K562 (cell line): Measurements from ENCODE around the gene CDYL. TPM values are rescaled to one million over a fixed set of nuclear protein-coding genes. Genes with fewer than 3 reads are reported as not detected.

ENCODE experiments used
- ATAC-seq: fragments of 200-7000 bp; cut with Tn5 transposase; 3 replicates; pipeline ENCODE4 v1.9.1; 2020; ENCODE audit warnings: moderate library complexity
- BruUV-seq: library from RNA; stranded (reverse); fragments of 400-500 nt; replicated peaks from 2 replicates; lab custom pipeline; 2021; lab: Mats Ljungman, UMichigan
- CTCF ChIA-PET: fragments of 300-600 bp; formaldehyde crosslinking; extraction: SDS; loops from one replicate; lab custom pipeline; 2021; ENCODE audit warnings: low intra/inter-chr PET ratio; lab: Yijun Ruan, JAX
- POLR2A ChIA-PET: fragments of 300-600, 350-650 bp; sonication (Branson Sonifier 250); formaldehyde crosslinking; extraction: SDS; loops from one replicate; lab custom pipeline; 2021; ENCODE audit warnings: antibody characterized with exemption, inconsistent platforms; lab: Yijun Ruan, JAX
- DNase-seq, 4 experiments: peaks; one replicate each; pipeline versions ENCODE4 v3.0.0 to v3.0.0-alpha.2; 2011 to 2018; ENCODE audit warnings: low spot score in 3 of 4, mixed read lengths in 3 of 4; ENCODE audit errors: extremely low read depth in 1 of 4
- FAIRE-seq: peaks from 2 replicates; lab custom pipeline; 2011; peaks lifted over from hg19 to GRCh38; lab: Jason Lieb, UNC
- H2AFZ ChIP-seq: 2 replicates; pipeline ENCODE4 v1.6.0; 2011; ENCODE audit warnings: low read depth, low read length, control low read depth, inconsistent platforms
- H3K27ac ChIP-seq: fragments of 200-600 bp; 3 replicates; pipeline ENCODE4 v1.8.0; 2011; ENCODE audit warnings: low read depth, mild to moderate bottlenecking, control low read depth, inconsistent platforms, low read length, moderate library complexity, mixed read lengths; ENCODE audit errors: extremely low read depth
- H3K27me3 ChIP-seq, 2 experiments: fragments of 300-600 bp in 1 of 2; 2 replicates in 1 of 2; 3 replicates in 1 of 2; pipeline versions ENCODE4 v1.6.0 to v1.8.0; 2011; ENCODE audit warnings: inconsistent platforms in 2 of 2, low read length in 2 of 2, mild to moderate bottlenecking in 1 of 2, mixed read lengths in 1 of 2, moderate library complexity in 1 of 2; ENCODE audit not compliant: control insufficient read depth in 2 of 2, insufficient read depth in 2 of 2
- H3K36me3 ChIP-seq: fragments of 300-600 bp; 3 replicates; pipeline ENCODE4 v1.8.0; 2011; ENCODE audit warnings: mild to moderate bottlenecking, low read length, inconsistent platforms; ENCODE audit not compliant: control insufficient read depth, insufficient read depth
- H3K4me1 ChIP-seq, 2 experiments: fragments of 200-600 bp in 1 of 2; replicated peaks in 1 of 2; 2 replicates in 1 of 2; 3 replicates in 1 of 2; pipeline versions ENCODE4 v1.5.1 to v1.8.0; 2011; ENCODE audit warnings: inconsistent platforms in 2 of 2, low read length in 2 of 2, mild to moderate bottlenecking in 1 of 2, mixed read lengths in 1 of 2, moderate library complexity in 1 of 2; ENCODE audit not compliant: control insufficient read depth in 2 of 2, insufficient read depth in 2 of 2
- H3K4me2 ChIP-seq: 2 replicates; pipeline ENCODE4 v1.6.1; 2011; ENCODE audit warnings: low read length, control low read depth, inconsistent platforms, mixed read lengths; ENCODE audit not compliant: insufficient read depth
- H3K4me3 ChIP-seq: fragments of 200-600 bp; sonication (generic), shearing (Covaris generic); 2 replicates; pipeline ENCODE4 v1.5.1; 2016; ENCODE audit warnings: control low read depth, inconsistent platforms
- H3K79me2 ChIP-seq: fragments of 200-600 bp; 3 replicates; pipeline ENCODE4 v1.8.0; 2011; ENCODE audit warnings: low read length, inconsistent platforms; ENCODE audit not compliant: control insufficient read depth, insufficient read depth
- H3K9ac ChIP-seq, 2 experiments: 2 replicates each; pipeline versions ENCODE4 v1.6.0 to v1.6.1; 2011; ENCODE audit warnings: low read depth in 2 of 2, low read length in 2 of 2, control low read depth in 1 of 2, inconsistent platforms in 1 of 2, mild to moderate bottlenecking in 1 of 2, mixed read lengths in 1 of 2; ENCODE audit not compliant: insufficient read depth in 1 of 2
- H3K9me1 ChIP-seq: one replicate; pipeline ENCODE4 v1.6.0; 2011; ENCODE audit warnings: inconsistent platforms, mild to moderate bottlenecking, low read length, moderate library complexity; ENCODE audit not compliant: control insufficient read depth, insufficient read depth
- H3K9me3 ChIP-seq: replicated peaks from 2 replicates; pipeline ENCODE4 v1.5.1; 2011; ENCODE audit warnings: low read depth, low read length, inconsistent platforms; ENCODE audit not compliant: control insufficient read depth, insufficient read depth
- H4K20me1 ChIP-seq: replicated peaks from 2 replicates; pipeline ENCODE4 v1.6.1; 2011; ENCODE audit warnings: low read length, inconsistent platforms, mixed read lengths; ENCODE audit not compliant: control insufficient read depth, insufficient read depth
- ILF3 ChIP-seq: fragments of 450-650 bp; IDR thresholded peaks from 2 replicates; pipeline ENCODE4 v1.6.1; 2018; ENCODE audit warnings: antibody characterized with exemption, mild to moderate bottlenecking, moderate library complexity, borderline replicate concordance
- NONO ChIP-seq, 2 experiments: fragments of 200-400 bp in 1 of 2; fragments of 450-650 bp in 1 of 2; formaldehyde crosslinking in 1 of 2; IDR thresholded peaks; 2 replicates each; pipeline ENCODE4 v1.6.1; 2017; ENCODE audit warnings: low read depth in 2 of 2, mild to moderate bottlenecking in 2 of 2, moderate library complexity in 2 of 2, low read length in 1 of 2
- SAP30 ChIP-seq: fragments of 200-600 bp; sonication (generic); IDR thresholded peaks from 2 replicates; pipeline ENCODE4 v1.6.1; 2012; ENCODE audit warnings: borderline replicate concordance, low read depth, mild to moderate bottlenecking, moderate library complexity, low read length, control low read depth, inconsistent platforms; ENCODE audit not compliant: insufficient read depth, poor library complexity, severe bottlenecking
- SMC3 ChIP-seq: conservative IDR thresholded peaks from 2 replicates; pipeline ENCODE4 v1.6.1; 2011; ENCODE audit warnings: low read depth, low read length, improper control_type of control experiment; ENCODE audit not compliant: insufficient read depth
- SPI1 ChIP-seq: IDR thresholded peaks from 2 replicates; pipeline ENCODE4 v1.6.1; 2011; ENCODE audit warnings: low read depth, low read length, control low read depth, borderline replicate concordance
- TCF3 ChIP-seq: sonication (generic); formaldehyde crosslinking; IDR thresholded peaks from 2 replicates; pipeline ENCODE4 v1.4.0; 2020; ENCODE audit warnings: mild to moderate bottlenecking, missing genetic modification reagents
- TEAD4 ChIP-seq, 2 experiments: sonication (generic) in 1 of 2; formaldehyde crosslinking in 1 of 2; IDR thresholded peaks; 2 replicates each; pipeline versions ENCODE4 v1.6.1 to v1.8.0; 2012 to 2022; ENCODE audit warnings: borderline replicate concordance in 1 of 2, inconsistent platforms in 1 of 2, low read length in 1 of 2, mild to moderate bottlenecking in 1 of 2, missing genetic modification reagents in 1 of 2
- THRAP3 ChIP-seq: fragments of 450-650 bp; IDR thresholded peaks from 2 replicates; pipeline ENCODE4 v1.6.1; 2016; ENCODE audit warnings: mild to moderate bottlenecking, inconsistent platforms, borderline replicate concordance
- ZNF212 ChIP-seq: fragments of 450-650 bp; formaldehyde crosslinking; IDR thresholded peaks from 2 replicates; pipeline ENCODE4 v1.4.0; 2020; ENCODE audit warnings: mild to moderate bottlenecking
- ZNF586 ChIP-seq: fragments of 450-650 bp; formaldehyde crosslinking; conservative IDR thresholded peaks from 2 replicates; pipeline ENCODE4 v1.4.0; 2020; ENCODE audit warnings: mild to moderate bottlenecking, moderate library complexity
- WGBS: fragments of 100-300 bp; shearing (Covaris generic); methylation state at CpG from one replicate; pipeline ENCODE4 v1.1.6; 2016; ENCODE audit warnings: low coverage, mixed read lengths; ENCODE audit not compliant: insufficient coverage; ENCODE audit errors: missing lambda C conversion rate; 5-methylcytosine and 5-hydroxymethylcytosine counted together
- in situ Hi-C: fragments of 300-500 bp; cut with MboI; formaldehyde crosslinking; loops from 4 replicates; pipeline ENCODE4 v1.15.0; 2018; ENCODE audit warnings: inconsistent platforms, mixed read lengths
- intact Hi-C: fragments of 100-400 bp; cut with micrococcal nuclease; formaldehyde crosslinking; loops from 2 replicates; pipeline ENCODE4 v1.14.2; 2022
- polyA plus RNA-seq, 8 experiments: library from polyadenylated mRNA; depleted of rRNA in 4 of 8; stranded (reverse) in 5 of 8; unstranded in 3 of 8; fragments of >200 nt; fragmentation: Nextera tagmentation in 2 of 8; fragmentation: Illumina TruSeq in 1 of 8; extraction: Ambion mirVana in 2 of 8; extraction: Trizol in 1 of 8; gene quantifications; 2 replicates each; pipeline versions ENCODE4 v1.2.1 to v1.2.3, GENCODE V29; 2011 to 2014; ENCODE audit warnings: inconsistent platforms in 1 of 8, missing spikeins in 1 of 8
- total RNA-seq, 7 experiments: library from RNA; depleted of rRNA in 6 of 7; stranded (reverse); fragments of >200 nt in 6 of 7; fragmentation: Illumina TruSeq in 2 of 7; extraction: Trizol in 2 of 7; gene quantifications; 2 replicates each; pipeline versions ENCODE4 v1.2.1 to v1.2.3, GENCODE V29; 2011 to 2021; ENCODE audit warnings: low replicate concordance in 1 of 7
- TF ChIP-seq, protein P1 (sequence below): fragments of 450-650 bp; IDR thresholded peaks from 2 replicates; pipeline ENCODE4 v1.6.1; 2018; ENCODE audit not compliant: partially characterized antibody
- TF ChIP-seq, protein P2 (sequence below): fragments of 450-650 bp; IDR thresholded peaks from 2 replicates; pipeline ENCODE4 v1.7.0; 2016; ENCODE audit warnings: borderline replicate concordance

The CDYL gene
- total and polyA plus RNA-seq, 9 of the 15 experiments (the other 6 are each of a cell fraction or from before 2014, with no cell fraction given): 8.1 to 45.8 (median 40.8) TPM

GRCh38 chr6:4728436-4728769 is 47.8 kb upstream of the CDYL start (continued):
- TF ChIP-seq TEAD4 (IDR thresholded peaks at IDR 0.05; ENCODE audit: low read length) (no peak), TEAD4 (CRISPR knock-in tag; IDR thresholded peaks at IDR 0.05; ENCODE audit: borderline replicate concordance) (no peak), TCF3 (CRISPR knock-in tag) (no peak), SMC3 (no peak), SPI1 (peak; percentile 71; the same call in 1 of the 2 replicates), THRAP3 (peak; percentile 22; the same call in 1 of the 2 replicates), SAP30 (no peak), NONO (IDR thresholded peaks at IDR 0.05; ENCODE audit: low read depth in 2 of 2, low read length in 1 of 2) (no peak), ZNF586 (CRISPR knock-in tag) (no peak)
- TF ChIP-seq, all 486 proteins: peak for 15

DNA sequence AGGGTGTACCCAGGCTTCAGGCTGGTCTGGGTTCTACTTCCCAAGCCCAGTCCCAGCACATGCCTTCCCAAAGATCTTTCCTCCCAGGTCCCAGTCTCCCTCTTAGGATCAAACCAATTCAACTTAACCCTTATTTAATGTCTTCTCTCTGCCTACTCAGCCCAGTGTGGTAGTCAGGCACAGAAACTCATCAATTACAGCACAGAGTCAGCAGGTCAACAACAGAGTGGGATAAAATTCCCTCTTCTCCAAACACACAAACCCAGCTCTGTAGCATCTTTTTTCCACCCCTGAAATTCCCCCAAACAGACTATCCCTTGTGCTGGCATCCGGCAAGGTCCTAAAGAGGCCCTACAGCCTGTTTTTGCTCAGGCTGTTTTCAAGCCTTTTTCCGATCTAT is 47.3 kb upstream of the CDYL start:
- Histone ChIP-seq H3K27ac (peak overlapping the region; percentile 93), H3K36me3 (no peaks in the 10 kb centered on the region), H3K9me1 (peaks cover 5% of the 10 kb centered on the region), H4K20me1 (no peaks in the 10 kb centered on the region), H3K4me1 (peaks cover 31 to 36% of the 10 kb centered on the region in 2 experiments), H3K4me3 (no peak overlapping the region)
- BruUV-seq: no TSS peak
- WGBS: 93% methylated on average over 2 of the region's 2 CpGs
- FAIRE-seq (no peak), ATAC-seq (no peak)
- in situ Hi-C loops: no loop called here
- POLR2A ChIA-PET: interaction anchor here (0.6 to 2.1 kb wide), 4 partner anchors 11 to 312 kb away, joined by 3 to 10 read pairs (median 6); partner anchors contain the start of gene CDYL
- TF ChIP-seq, protein P1, sequence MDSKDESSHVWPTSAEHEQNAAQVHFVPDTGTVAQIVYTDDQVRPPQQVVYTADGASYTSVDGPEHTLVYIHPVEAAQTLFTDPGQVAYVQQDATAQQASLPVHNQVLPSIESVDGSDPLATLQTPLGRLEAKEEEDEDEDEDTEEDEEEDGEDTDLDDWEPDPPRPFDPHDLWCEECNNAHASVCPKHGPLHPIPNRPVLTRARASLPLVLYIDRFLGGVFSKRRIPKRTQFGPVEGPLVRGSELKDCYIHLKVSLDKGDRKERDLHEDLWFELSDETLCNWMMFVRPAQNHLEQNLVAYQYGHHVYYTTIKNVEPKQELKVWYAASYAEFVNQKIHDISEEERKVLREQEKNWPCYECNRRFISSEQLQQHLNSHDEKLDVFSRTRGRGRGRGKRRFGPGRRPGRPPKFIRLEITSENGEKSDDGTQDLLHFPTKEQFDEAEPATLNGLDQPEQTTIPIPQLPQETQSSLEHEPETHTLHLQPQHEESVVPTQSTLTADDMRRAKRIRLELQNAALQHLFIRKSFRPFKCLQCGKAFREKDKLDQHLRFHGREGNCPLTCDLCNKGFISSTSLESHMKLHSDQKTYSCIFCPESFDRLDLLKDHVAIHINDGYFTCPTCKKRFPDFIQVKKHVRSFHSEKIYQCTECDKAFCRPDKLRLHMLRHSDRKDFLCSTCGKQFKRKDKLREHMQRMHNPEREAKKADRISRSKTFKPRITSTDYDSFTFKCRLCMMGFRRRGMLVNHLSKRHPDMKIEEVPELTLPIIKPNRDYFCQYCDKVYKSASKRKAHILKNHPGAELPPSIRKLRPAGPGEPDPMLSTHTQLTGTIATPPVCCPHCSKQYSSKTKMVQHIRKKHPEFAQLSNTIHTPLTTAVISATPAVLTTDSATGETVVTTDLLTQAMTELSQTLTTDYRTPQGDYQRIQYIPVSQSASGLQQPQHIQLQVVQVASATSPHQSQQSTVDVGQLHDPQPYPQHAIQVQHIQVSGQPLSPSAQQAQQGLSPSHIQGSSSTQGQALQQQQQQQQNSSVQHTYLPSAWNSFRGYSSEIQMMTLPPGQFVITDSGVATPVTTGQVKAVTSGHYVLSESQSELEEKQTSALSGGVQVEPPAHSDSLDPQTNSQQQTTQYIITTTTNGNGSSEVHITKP: peak; percentile 56
- TF ChIP-seq, protein P2, sequence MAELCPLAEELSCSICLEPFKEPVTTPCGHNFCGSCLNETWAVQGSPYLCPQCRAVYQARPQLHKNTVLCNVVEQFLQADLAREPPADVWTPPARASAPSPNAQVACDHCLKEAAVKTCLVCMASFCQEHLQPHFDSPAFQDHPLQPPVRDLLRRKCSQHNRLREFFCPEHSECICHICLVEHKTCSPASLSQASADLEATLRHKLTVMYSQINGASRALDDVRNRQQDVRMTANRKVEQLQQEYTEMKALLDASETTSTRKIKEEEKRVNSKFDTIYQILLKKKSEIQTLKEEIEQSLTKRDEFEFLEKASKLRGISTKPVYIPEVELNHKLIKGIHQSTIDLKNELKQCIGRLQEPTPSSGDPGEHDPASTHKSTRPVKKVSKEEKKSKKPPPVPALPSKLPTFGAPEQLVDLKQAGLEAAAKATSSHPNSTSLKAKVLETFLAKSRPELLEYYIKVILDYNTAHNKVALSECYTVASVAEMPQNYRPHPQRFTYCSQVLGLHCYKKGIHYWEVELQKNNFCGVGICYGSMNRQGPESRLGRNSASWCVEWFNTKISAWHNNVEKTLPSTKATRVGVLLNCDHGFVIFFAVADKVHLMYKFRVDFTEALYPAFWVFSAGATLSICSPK: no peak
- TF ChIP-seq SMC3: no peak
- no peak for TF ChIP-seq ILF3
- no peak for TF ChIP-seq ZNF212 (CRISPR knock-in tag)
- TF ChIP-seq, all 486 proteins: peak for 1
- Histone ChIP-seq H3K9ac (peak overlapping the region in 1 of 2 experiments; percentile 74; a peak in 2 of 4 replicates), H2AFZ (peak overlapping the region; percentile 96), H3K79me2 (no peaks in the 10 kb centered on the region), H3K9me3 (peaks cover 4% of the 10 kb centered on the region; the same call in 1 of the 2 replicates), H3K4me2 (peak overlapping the region; percentile 76), H3K27me3 (no peaks in the 10 kb centered on the region)
- CTCF ChIA-PET: no interaction called here
- intact Hi-C loops: loop anchor here (5.0 kb wide), 3 partner anchors 118 to 198 kb away; no protein-coding TSS in a partner anchor
- DNase-seq: no peak
